Panc1 (cell line): ENCODE results near the gene SLC11A2. TPM values are rescaled to one million over a fixed set of nuclear protein-coding genes. Genes with fewer than 3 reads are reported as not detected.

Experiments
- ATAC-seq: fragments of 200-7000 bp; cut with Tn5 transposase; 2 replicates; pipeline ENCODE4 v1.9.1; 2020; ENCODE audit warnings: mild to moderate bottlenecking, moderate library complexity
- BruUV-seq: library from RNA; stranded (reverse); fragments of 400-500 nt; replicated peaks from 2 replicates; lab custom pipeline; 2021; lab: Mats Ljungman, UMichigan
- CTCF ChIA-PET: fragments of 300-600 bp; sonication (Branson Sonifier 250); formaldehyde crosslinking; loops from one replicate; lab custom pipeline; 2022; ENCODE audit warnings: antibody characterized with exemption; lab: Charles Lee
- POLR2A ChIA-PET: fragments of 300-600 bp; sonication (Branson Sonifier 250); formaldehyde crosslinking; loops from one replicate; lab custom pipeline; 2022; ENCODE audit warnings: antibody characterized with exemption; lab: Charles Lee
- DNase-seq: peaks from one replicate; pipeline ENCODE4 v3.0.0-alpha.2; 2010; ENCODE audit warnings: low read depth, low spot score
- H3K27ac ChIP-seq: 2 replicates; pipeline ENCODE4 v1.5.1; 2011; ENCODE audit warnings: mild to moderate bottlenecking, low read length, inconsistent platforms
- H3K27me3 ChIP-seq: fragments of 200-500 bp; sonication (Bioruptor generic); 2 replicates; pipeline ENCODE4 v1.6.0; 2014; ENCODE audit warnings: low read length, inconsistent platforms; ENCODE audit not compliant: control insufficient read depth, insufficient read depth
- H3K36me3 ChIP-seq: fragments of 200-500 bp; sonication (Bioruptor generic); 2 replicates; pipeline ENCODE4 v1.5.1; 2014; ENCODE audit warnings: inconsistent platforms, mild to moderate bottlenecking, low read length, moderate library complexity; ENCODE audit not compliant: control insufficient read depth, insufficient read depth
- H3K4me1 ChIP-seq: 2 replicates; pipeline ENCODE4 v1.5.1; 2011; ENCODE audit warnings: inconsistent platforms, mild to moderate bottlenecking, low read length, moderate library complexity; ENCODE audit not compliant: control insufficient read depth, insufficient read depth
- H3K4me3 ChIP-seq, 2 experiments: 2 replicates each; pipeline ENCODE4 v1.5.1; 2011 to 2012; ENCODE audit warnings: low read depth in 2 of 2, low read length in 2 of 2, mild to moderate bottlenecking in 2 of 2, inconsistent platforms in 1 of 2, moderate library complexity in 1 of 2
- H3K9me3 ChIP-seq: fragments of 200-500 bp; sonication (Bioruptor generic); 2 replicates; pipeline ENCODE4 v1.5.1; 2014; ENCODE audit warnings: low read depth, mild to moderate bottlenecking, inconsistent platforms, low read length, moderate library complexity; ENCODE audit not compliant: control insufficient read depth, insufficient read depth
- CTCF ChIP-seq: fragments of 450-650 bp; IDR thresholded peaks from 2 replicates; pipeline ENCODE4 v1.5.1; 2017; ENCODE audit warnings: mild to moderate bottlenecking
- POLR2AphosphoS5 ChIP-seq: IDR thresholded peaks from 2 replicates; pipeline ENCODE4 v1.6.1; 2012; ENCODE audit warnings: mild to moderate bottlenecking, low read depth, low read length, moderate library complexity
- REST ChIP-seq, 2 experiments: IDR thresholded peaks; 2 replicates each; pipeline ENCODE4 v1.6.1; 2011 to 2012; ENCODE audit warnings: low read depth in 2 of 2, control low read depth in 1 of 2, low read length in 1 of 2, mild to moderate bottlenecking in 1 of 2, moderate library complexity in 1 of 2; ENCODE audit not compliant: insufficient read depth in 1 of 2
- SIN3A ChIP-seq: IDR thresholded peaks from 2 replicates; pipeline ENCODE4 v1.6.1; 2012; ENCODE audit warnings: low read depth, mild to moderate bottlenecking, low read length, moderate library complexity, borderline replicate concordance; ENCODE audit not compliant: insufficient read depth
- TCF7L2 ChIP-seq: IDR thresholded peaks from 2 replicates; pipeline ENCODE4 v1.6.1; 2011; ENCODE audit warnings: mild to moderate bottlenecking, low read depth, low read length, inconsistent platforms
- in situ Hi-C: cut with HindIII; loops from 2 replicates; pipeline ENCODE4 v1.10.0; 2016; ENCODE audit warnings: low sequenced_read_pairs, low pct_unique_long_range_greater_than_20kb
- intact Hi-C: fragments of 100-400 bp; cut with micrococcal nuclease; formaldehyde crosslinking; loops from one replicate; pipeline ENCODE4 v1.10.0; 2022; ENCODE audit not compliant: unreplicated experiment
- total RNA-seq: library from RNA; stranded (reverse); gene quantifications from one replicate; pipeline ENCODE4 v1.2.1, GENCODE V29; 2021; ENCODE audit not compliant: unreplicated experiment

The SLC11A2 gene
- total RNA-seq, 1 experiment from 2014 or later = 59.9 TPM

- intact Hi-C loops (no loop called here), in situ Hi-C loops (no loop called here)
- no peaks in the 10 kb centered on the region for H3K9me3 ChIP-seq
- TF ChIP-seq POLR2AphosphoS5 (no peak), REST (IDR thresholded peaks at IDR 0.05; ENCODE audit: insufficient read depth in 1 of 2, low read depth in 2 of 2, low read length in 1 of 2) (no peak), TCF7L2 (no peak), SIN3A (no peak), CTCF (no peak)
- ChIA-PET CTCF (no interaction called here), POLR2A (interaction anchor here (0.6 kb wide), 1 partner anchor 230 kb away, joined by 3 read pairs; no protein-coding TSS in a partner anchor)
- H3K36me3 ChIP-seq = peaks cover 4% of the 10 kb centered on the region; the same call in 1 of the 2 replicates
- no TSS peak for BruUV-seq
- no peaks in the 10 kb centered on the region for H3K27me3 ChIP-seq
- ATAC-seq (no peak), DNase-seq (no peak)
- H3K27ac ChIP-seq = no peak overlapping the region
- no peaks in the 10 kb centered on the region; the same call in 1 of the 2 replicates for H3K4me1 ChIP-seq
- H3K4me3 ChIP-seq = no peak overlapping the region
Observed at GRCh38 chr12:51001799-51002198, 24.4 kb downstream of the SLC11A2 start.

- no peak for ATAC-seq
- no TSS peak for BruUV-seq
Observed at GRCh38 chr12:51000245-51000644, 25.9 kb downstream of the SLC11A2 start.

More at GRCh38 chr12:51000245-51000644, 25.9 kb downstream of the SLC11A2 start:
- no peak overlapping the region for H3K27ac ChIP-seq
- no peak for DNase-seq
- H3K4me1 ChIP-seq = no peaks in the 10 kb centered on the region; the same call in 1 of the 2 replicates
- no peaks in the 10 kb centered on the region for H3K27me3 ChIP-seq
- intact Hi-C loops (no loop called here), in situ Hi-C loops (no loop called here)
- peaks cover 7% of the 10 kb centered on the region; the same call in 1 of the 2 replicates for H3K36me3 ChIP-seq
- H3K9me3 ChIP-seq = no peaks in the 10 kb centered on the region
- ChIA-PET POLR2A (no interaction called here), CTCF (no interaction called here)
- TF ChIP-seq TCF7L2 (no peak), POLR2AphosphoS5 (no peak), CTCF (no peak), REST (IDR thresholded peaks at IDR 0.05; ENCODE audit: insufficient read depth in 1 of 2, low read depth in 2 of 2, low read length in 1 of 2) (no peak), SIN3A (no peak)
- H3K4me3 ChIP-seq = no peak overlapping the region
